Midbrain (tissue), 1 donor: ENCODE results near the gene PLEKHA7.

Experiments
- DNase-seq: peaks from one replicate; lab custom pipeline; 2025; lab: John Stamatoyannopoulos, UW

The PLEKHA7 gene

GRCh38 chr11:16774936-16775613, 239.1 kb downstream of the PLEKHA7 start:
- DNase-seq = no peak

GRCh38 chr11:16773981-16774935, 240.0 kb downstream of the PLEKHA7 start:
- DNase-seq = no peak

GRCh38 chr11:16772141-16772512, 242.1 kb downstream of the PLEKHA7 start:
- DNase-seq = no peak

GRCh38 chr11:16771350-16772140, 242.7 kb downstream of the PLEKHA7 start:
- no peak for DNase-seq

GRCh38 chr11:16770016-16770415, 244.2 kb downstream of the PLEKHA7 start:
- no peak for DNase-seq

- DNase-seq = no peak
Observed at GRCh38 chr11:16769386-16769785, 244.8 kb downstream of the PLEKHA7 start.

- no peak for DNase-seq
Observed at GRCh38 chr11:16767957-16768356, 246.3 kb downstream of the PLEKHA7 start.

- no peak for DNase-seq
Observed at GRCh38 chr11:16767137-16767536, 247.1 kb downstream of the PLEKHA7 start.

GRCh38 chr11:16764888-16765287, 249.3 kb downstream of the PLEKHA7 start:
- no peak for DNase-seq

GRCh38 chr11:16763746-16764145, 250.5 kb downstream of the PLEKHA7 start:
- DNase-seq = no peak

- DNase-seq = no peak
Observed at GRCh38 chr11:16759857-16760508, 254.2 kb downstream of the PLEKHA7 start.

GRCh38 chr11:16758382-16759024, 255.7 kb downstream of the PLEKHA7 start:
- no peak for DNase-seq

- DNase-seq = no peak
Observed at GRCh38 chr11:16750417-16750816, 263.8 kb downstream of the PLEKHA7 start.

- no peak for DNase-seq
Observed at GRCh38 chr11:16749666-16750065, 264.5 kb downstream of the PLEKHA7 start.

- no peak for DNase-seq
Observed at GRCh38 chr11:16749092-16749491, 265.1 kb downstream of the PLEKHA7 start.

GRCh38 chr11:16745950-16746605, 268.1 kb downstream of the PLEKHA7 start:
- DNase-seq = no peak

- no peak for DNase-seq
Observed at GRCh38 chr11:16744128-16744725, 270.0 kb downstream of the PLEKHA7 start.

- no peak for DNase-seq
Observed at GRCh38 chr11:16743478-16743877, 270.7 kb downstream of the PLEKHA7 start.

GRCh38 chr11:16741473-16741872, 272.7 kb downstream of the PLEKHA7 start:
- DNase-seq = no peak
